Dermis microvascular lymphatic vessel endothelial cell (primary cell): ENCODE results near the gene PKNOX1. TPM values are rescaled to one million over a fixed set of nuclear protein-coding genes. Genes with fewer than 3 reads are reported as not detected.
"Not testable (repeated sequence)": the region's sequence is repeated elsewhere in the genome, so short reads cannot be mapped to it uniquely, and the experiment has no call there.

Experiments used
- DNase-seq, 2 donors: peaks; one replicate each; pipeline versions ENCODE4 v3.0.0 to v3.0.0-alpha.2; 2010; ENCODE audit warnings: low read depth in 2 of 2
- total RNA-seq: library from RNA; depleted of rRNA; stranded (reverse); fragments of >200 nt; gene quantifications from 2 replicates; pipeline ENCODE4 v1.2.1, GENCODE V29; 2014

The PKNOX1 gene
- total RNA-seq, 1 donor from 2014 or later: 7.8 TPM

GRCh38 chr21:43045876-43046821 is 71.8 kb downstream of the PKNOX1 start:
- DNase-seq: not testable (repeated sequence)

DNA sequence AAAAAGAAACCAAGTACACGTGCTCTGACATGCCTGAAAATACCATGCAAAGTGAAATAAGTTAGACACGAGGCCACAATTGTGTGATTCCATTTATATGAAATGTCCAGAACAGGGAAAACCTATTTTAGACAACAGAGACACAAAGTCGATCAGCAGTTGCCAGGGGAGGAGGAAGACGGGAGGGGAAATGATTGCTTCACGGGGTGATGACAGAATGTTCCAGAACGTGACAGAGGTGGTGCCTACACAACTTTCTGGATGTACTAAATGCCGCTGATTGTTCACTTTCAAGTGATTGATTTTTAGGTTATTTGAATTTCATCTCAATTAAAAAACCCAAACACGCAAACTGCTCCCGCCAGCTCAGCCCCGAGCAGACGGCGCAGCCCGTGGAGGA is 78.8 kb downstream of the PKNOX1 start:
- DNase-seq: not testable (repeated sequence)

DNA sequence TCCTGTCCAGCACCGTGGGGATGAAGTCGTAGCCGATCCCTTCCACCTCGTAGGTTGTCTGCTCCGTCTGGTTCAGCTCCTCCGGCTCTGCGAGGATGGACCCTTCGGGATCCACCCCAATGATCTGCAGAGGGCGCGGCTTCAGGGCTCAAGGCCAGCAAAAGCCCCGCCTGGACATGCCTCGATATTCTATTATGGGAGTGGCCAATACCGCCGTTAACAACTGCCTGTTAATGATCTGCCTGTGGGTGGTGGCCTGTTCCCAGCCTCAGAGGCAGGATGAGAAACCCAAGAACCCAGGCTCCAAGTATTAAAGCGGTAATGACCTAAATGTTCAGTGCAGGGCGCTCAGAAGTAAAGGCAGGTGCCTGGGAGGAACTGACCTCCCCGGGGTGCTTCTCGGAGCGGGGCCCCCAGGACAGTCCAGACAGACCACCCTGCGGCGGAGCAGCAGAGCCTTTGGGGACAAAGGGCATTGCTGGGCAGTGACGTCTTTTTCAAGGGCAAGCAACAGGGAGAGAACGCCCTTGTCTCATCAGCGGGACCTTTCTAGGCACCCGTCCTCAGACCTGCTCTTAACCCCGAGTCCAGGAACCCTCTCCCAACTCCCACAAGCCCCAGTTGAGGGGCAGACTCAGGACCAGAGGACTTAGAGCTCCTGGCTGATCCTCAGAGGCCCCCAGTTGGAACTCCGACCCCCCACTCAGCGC is 88.7 kb downstream of the PKNOX1 start:
- DNase-seq: not testable (repeated sequence)

DNA sequence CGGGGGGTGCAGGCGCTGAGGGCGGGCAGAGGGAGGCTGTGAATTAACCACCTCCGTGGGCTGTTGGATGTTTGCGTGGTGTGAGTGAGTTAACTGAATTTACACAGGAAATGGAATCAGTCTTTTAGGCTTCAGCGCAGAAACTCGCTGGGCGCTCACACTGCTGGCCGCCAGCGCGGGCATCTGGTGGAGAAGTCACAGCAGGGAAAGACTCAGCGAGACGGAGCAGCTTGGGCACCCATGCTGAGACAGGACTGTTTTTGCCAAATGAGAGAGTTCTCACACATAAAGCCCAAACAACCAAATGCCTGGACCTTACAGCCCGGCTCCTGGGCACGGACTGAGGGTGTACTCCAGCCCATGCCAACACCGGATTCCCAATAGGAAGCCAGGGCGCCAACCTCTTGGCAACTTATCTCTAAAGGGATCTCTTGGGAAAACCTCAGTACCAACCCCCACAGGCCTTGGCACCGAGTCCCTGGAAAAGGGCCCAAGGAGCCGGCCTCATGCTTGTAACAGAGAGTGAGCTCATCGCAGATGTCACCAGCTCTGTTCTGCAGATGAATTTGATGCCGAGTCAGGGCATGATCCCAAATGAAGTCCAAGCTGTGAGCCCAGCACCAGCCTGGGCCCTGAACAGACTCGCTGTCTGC is 90.0 kb downstream of the PKNOX1 start:
- DNase-seq: not testable (repeated sequence)

- not testable (repeated sequence) for DNase-seq
Measured at GRCh38 chr21:43065991-43066390, 91.6 kb downstream of the PKNOX1 start.

- not testable (repeated sequence) for DNase-seq
Measured at GRCh38 chr21:43066690-43067089, 92.3 kb downstream of the PKNOX1 start.

DNA sequence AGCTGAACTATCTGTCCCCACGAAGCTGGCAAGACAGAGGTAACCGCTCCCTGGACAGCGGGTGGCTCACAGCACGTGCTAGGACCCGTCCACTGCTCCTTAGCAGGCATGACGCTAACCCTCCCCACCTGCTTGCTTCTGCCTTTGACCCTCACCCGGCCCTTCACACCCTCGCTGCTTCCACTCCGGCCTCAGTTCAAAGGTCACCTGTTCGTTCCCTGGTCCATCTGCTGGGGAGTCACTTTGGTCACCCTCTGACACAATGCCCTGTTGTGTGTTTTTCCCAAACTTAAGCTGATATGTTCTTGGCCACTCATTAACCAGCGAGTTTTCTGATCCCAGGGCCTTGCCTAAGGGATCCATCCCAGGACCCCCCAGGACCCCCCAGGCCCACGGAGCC is 93.7 kb downstream of the PKNOX1 start:
- DNase-seq: not testable (repeated sequence)

- not testable (repeated sequence) for DNase-seq
Measured at GRCh38 chr21:43069682-43070081, 95.3 kb downstream of the PKNOX1 start.

GRCh38 chr21:43072742-43073141 is 98.4 kb downstream of the PKNOX1 start:
- DNase-seq: not testable (repeated sequence)

- not testable (repeated sequence) for DNase-seq
Measured at GRCh38 chr21:43074401-43075169, 100.2 kb downstream of the PKNOX1 start.

- not testable (repeated sequence) for DNase-seq
Measured at GRCh38 chr21:43075170-43076022, 101.0 kb downstream of the PKNOX1 start, which contains the start of gene CBS. Gene CBS (minus strand): TSS chr21:43075835. CDS start chr21:43072193, 3,642 bp downstream.

DNA sequence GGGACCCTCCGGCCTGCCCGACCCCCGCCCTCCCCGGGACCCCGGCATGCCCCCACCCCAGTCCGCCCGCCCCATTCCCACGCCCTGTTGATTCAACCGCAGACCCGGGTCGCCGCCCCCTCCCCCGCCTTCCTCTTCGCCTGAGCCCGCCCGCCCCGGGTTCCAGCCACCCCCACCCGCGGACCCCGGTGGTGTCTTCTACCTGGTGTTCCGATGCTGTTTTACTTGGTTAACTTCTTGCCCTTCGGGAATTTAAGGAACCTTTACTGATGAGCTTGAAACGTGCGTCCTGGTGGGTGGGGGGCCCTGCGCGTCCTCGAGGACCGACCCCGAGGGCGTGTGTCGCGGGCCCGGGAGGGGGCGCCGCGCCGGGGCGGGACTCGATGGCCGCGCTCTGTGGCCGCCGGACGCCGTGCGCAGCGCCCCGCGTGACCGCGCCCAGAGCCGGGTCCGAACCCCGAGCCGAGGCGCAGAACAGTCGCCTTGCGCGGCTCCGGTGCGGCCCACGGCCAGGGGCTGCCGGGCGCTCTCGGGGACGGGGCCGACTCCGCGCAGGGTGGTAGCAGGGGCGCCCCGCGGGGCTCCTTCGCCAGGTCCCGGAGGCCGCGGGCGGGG is 101.8 kb downstream of the PKNOX1 start:
- DNase-seq: not testable (repeated sequence)

DNA sequence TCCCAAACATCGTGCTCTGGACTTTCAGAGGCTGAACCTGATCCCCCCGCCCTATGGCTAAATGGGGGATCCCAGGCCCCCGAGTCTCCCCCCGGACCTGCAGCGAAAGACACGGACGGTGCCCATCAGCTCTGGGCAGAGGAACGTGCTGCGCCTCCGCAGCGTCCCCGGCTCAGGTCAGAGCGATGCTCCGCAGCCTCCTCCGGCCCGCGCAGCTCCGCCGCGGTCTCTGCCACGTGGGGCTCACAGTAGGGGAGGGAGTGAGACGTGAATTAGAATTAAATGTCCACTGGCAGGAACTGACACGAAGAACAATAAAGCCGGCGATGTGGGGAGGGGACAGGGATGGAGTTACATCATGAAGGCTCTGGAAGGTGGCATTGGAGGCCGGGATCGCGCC is 102.3 kb downstream of the PKNOX1 start:
- DNase-seq: not testable (repeated sequence)

DNA sequence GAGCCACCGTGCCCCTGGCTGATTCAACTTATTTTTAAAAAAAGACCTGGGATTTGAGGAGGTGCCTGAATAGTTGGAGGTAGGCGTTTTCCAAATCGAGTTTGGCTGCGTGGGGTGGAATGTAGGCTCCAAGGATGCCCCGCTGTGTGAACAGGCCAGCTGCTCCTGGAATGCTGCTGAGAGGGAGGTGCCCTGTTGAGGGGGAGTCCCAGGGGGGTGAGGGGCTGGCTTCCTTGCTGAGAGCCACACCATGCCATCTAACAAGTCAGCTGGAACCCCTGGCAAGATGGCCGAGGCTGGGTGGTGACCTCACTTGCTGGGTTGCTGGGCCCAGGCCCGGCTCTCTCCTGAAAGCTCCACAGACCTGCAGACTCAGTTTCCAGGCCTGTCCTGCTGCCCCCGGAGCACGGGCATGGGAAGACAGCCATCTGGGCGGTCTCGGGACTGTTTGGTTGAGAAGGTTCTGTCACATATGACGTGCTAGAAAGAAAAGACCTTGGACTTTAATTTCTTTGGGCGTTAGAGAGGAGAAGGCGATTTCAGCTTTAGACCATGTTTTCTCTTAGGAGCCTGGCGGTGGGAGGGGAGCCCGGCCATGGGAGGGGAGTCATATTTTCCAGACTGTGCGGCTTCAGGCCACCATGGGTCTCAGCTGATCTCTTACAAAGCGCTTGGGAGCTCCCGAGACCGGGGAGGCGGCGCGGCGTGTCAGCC is 108.4 kb downstream of the PKNOX1 start:
- not testable (repeated sequence) for DNase-seq

Other genes with a start within 250 kb of the PKNOX1 start
- 8.6 and 11.0 TPM in 2 replicates for gene WDR4, start 95.0 kb upstream of the PKNOX1 start, total RNA-seq
- 33.4 and 40.8 TPM in 2 replicates for gene NDUFV3, start 81.3 kb upstream of the PKNOX1 start, total RNA-seq
- gene ERVH48-1, start 48.9 kb upstream of the PKNOX1 start, total RNA-seq: not detected in 2 replicates
- gene CBS, start 101.3 kb downstream of the PKNOX1 start, total RNA-seq: 2.7 and 3.3 TPM in 2 replicates
- 22.0 and 23.1 TPM in 2 replicates for gene U2AF1, start 133.0 kb downstream of the PKNOX1 start, total RNA-seq
- not detected in 2 replicates for gene CRYAA, start 194.4 kb downstream of the PKNOX1 start, total RNA-seq